ENCODE measurements around the gene SLC12A7.

DNA sequence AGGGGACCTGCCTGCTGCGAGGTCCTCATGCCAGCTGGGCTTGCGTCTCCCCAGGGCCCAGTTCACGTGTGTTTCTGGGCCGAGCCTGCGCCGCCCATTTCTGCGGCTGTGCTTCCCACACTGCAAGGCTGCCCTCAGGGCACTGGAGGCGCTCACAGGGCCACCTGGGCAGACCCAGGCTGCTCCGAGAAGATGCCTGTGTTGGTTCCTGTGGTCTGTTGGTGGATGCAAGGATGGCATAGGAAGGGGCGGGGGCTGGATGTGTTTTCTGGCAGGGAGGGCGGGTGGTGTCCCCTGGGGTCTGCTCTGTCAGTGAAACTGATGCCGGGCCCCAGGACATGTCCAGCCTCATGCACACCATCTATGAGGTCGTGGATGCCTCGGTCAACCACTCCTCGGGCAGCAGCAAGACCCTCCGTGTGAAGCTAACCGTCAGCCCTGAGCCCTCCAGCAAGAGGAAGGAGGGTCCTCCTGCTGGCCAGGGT, 77.4 kb downstream of the SLC12A7 start:
- TF ChIP-seq, protein P1, sequence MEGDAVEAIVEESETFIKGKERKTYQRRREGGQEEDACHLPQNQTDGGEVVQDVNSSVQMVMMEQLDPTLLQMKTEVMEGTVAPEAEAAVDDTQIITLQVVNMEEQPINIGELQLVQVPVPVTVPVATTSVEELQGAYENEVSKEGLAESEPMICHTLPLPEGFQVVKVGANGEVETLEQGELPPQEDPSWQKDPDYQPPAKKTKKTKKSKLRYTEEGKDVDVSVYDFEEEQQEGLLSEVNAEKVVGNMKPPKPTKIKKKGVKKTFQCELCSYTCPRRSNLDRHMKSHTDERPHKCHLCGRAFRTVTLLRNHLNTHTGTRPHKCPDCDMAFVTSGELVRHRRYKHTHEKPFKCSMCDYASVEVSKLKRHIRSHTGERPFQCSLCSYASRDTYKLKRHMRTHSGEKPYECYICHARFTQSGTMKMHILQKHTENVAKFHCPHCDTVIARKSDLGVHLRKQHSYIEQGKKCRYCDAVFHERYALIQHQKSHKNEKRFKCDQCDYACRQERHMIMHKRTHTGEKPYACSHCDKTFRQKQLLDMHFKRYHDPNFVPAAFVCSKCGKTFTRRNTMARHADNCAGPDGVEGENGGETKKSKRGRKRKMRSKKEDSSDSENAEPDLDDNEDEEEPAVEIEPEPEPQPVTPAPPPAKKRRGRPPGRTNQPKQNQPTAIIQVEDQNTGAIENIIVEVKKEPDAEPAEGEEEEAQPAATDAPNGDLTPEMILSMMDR (IDR thresholded peaks at IDR 0.05 in 8 of 11, conservative IDR thresholded peaks at IDR 0.05 in 3 of 11) = no peak
- TF ChIP-seq POLR2A (IDR thresholded peaks at IDR 0.05) = no peak
- no peak for TF ChIP-seq POLR2AphosphoS5 (IDR thresholded peaks at IDR 0.05)

Data from spleen (tissue), 7 donors.